ENCODE data around the gene MROH8.

- TF ChIP-seq EZH2 (optimal IDR thresholded peaks at IDR 0.05; ENCODE audit: low read depth, low read length) = no peak
- TF ChIP-seq CTCF (IDR thresholded peaks at IDR 0.05; ENCODE audit: low read length) = no peak
- no peak for TF ChIP-seq EZH2phosphoT487 (IDR thresholded peaks at IDR 0.05; ENCODE audit: low read length)
These were observed 43.7 kb upstream of the MROH8 start for GRCh38 chr20:37223053-37223452.
